ENCODE data around the gene DHH. TPM values are rescaled to one million over a fixed set of nuclear protein-coding genes. Genes with fewer than 3 reads are reported as not detected.

Gene DHH
- total RNA-seq, 2 donors from 2014 or later: 1.2 to 2.4 TPM

- Histone ChIP-seq H3K27ac (no peak overlapping the region), H3K27me3 (replicated peaks; ENCODE audit: insufficient read depth) (no peaks in the 10 kb centered on the region), H3K9me3 (no peaks in the 10 kb centered on the region), H3K4me3 (no peak overlapping the region), H3K4me1 (ENCODE audit: control insufficient read depth in 1 of 2, low read depth in 2 of 2) (peaks cover 22 to 32% of the 10 kb centered on the region in 2 donors), H3K36me3 (peaks cover 63% of the 10 kb centered on the region)
- DNase-seq (ENCODE audit: low spot score) (no peak), ATAC-seq (ENCODE audit: insufficient number of reproducible peaks, low FRiP score, low read depth) (no peak)
- TF ChIP-seq, protein P1, sequence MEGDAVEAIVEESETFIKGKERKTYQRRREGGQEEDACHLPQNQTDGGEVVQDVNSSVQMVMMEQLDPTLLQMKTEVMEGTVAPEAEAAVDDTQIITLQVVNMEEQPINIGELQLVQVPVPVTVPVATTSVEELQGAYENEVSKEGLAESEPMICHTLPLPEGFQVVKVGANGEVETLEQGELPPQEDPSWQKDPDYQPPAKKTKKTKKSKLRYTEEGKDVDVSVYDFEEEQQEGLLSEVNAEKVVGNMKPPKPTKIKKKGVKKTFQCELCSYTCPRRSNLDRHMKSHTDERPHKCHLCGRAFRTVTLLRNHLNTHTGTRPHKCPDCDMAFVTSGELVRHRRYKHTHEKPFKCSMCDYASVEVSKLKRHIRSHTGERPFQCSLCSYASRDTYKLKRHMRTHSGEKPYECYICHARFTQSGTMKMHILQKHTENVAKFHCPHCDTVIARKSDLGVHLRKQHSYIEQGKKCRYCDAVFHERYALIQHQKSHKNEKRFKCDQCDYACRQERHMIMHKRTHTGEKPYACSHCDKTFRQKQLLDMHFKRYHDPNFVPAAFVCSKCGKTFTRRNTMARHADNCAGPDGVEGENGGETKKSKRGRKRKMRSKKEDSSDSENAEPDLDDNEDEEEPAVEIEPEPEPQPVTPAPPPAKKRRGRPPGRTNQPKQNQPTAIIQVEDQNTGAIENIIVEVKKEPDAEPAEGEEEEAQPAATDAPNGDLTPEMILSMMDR (IDR thresholded peaks at IDR 0.05): no peak
Observed at GRCh38 chr12:49052451-49053208, 42.0 kb downstream of the DHH start.

GRCh38 chr12:49051777-49052438 lies 42.7 kb downstream of the DHH start:
- H3K27me3 ChIP-seq (replicated peaks; ENCODE audit: insufficient read depth): no peaks in the 10 kb centered on the region
- H3K4me3 ChIP-seq: no peak overlapping the region
- no peak for ATAC-seq (ENCODE audit: insufficient number of reproducible peaks, low FRiP score, low read depth)
- peaks cover 68% of the 10 kb centered on the region for H3K36me3 ChIP-seq
- TF ChIP-seq, protein P1 (IDR thresholded peaks at IDR 0.05): no peak
- DNase-seq (ENCODE audit: low spot score): no peak
- no peaks in the 10 kb centered on the region for H3K9me3 ChIP-seq
- peaks cover 15 to 25% of the 10 kb centered on the region in 2 donors for H3K4me1 ChIP-seq (ENCODE audit: control insufficient read depth in 1 of 2, low read depth in 2 of 2)
- no peak overlapping the region for H3K27ac ChIP-seq

DNA sequence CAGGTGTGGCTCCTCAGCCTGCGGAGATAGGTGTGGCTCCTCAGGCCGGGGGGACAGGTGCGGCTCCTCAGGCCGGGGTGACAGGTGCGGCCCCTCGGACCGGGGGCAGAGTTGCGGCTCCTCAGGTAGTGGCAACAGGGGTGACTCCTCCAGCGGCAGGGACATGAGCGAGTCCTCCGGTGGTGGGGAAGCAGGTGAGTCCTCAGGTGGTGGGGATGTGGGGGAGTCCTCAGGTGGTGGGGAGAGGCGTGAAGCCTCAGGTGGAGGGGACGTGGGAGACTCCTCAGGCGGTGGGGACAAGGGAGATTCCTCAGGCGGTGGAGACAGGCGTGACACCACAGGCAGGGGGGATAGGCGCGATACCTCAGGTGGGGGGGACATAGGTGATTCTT lies 43.2 kb downstream of the DHH start:
- Histone ChIP-seq H3K4me3 (no peak overlapping the region), H3K36me3 (peaks cover 73% of the 10 kb centered on the region), H3K9me3 (no peaks in the 10 kb centered on the region), H3K27ac (no peak overlapping the region), H3K4me1 (ENCODE audit: control insufficient read depth in 1 of 2, low read depth in 2 of 2) (peaks cover 11 to 19% of the 10 kb centered on the region in 2 donors), H3K27me3 (replicated peaks; ENCODE audit: insufficient read depth) (no peaks in the 10 kb centered on the region)
- ATAC-seq (ENCODE audit: insufficient number of reproducible peaks, low FRiP score, low read depth) (no peak), DNase-seq (ENCODE audit: low spot score) (no peak)
- TF ChIP-seq, protein P1 (IDR thresholded peaks at IDR 0.05): no peak

- H3K36me3 ChIP-seq: peaks cover 80% of the 10 kb centered on the region
- peaks cover 7 to 13% of the 10 kb centered on the region in 2 donors for H3K4me1 ChIP-seq (ENCODE audit: control insufficient read depth in 1 of 2, low read depth in 2 of 2)
- no peak overlapping the region for H3K4me3 ChIP-seq
- H3K27me3 ChIP-seq (replicated peaks; ENCODE audit: insufficient read depth): no peaks in the 10 kb centered on the region
- no peak overlapping the region for H3K27ac ChIP-seq
- ATAC-seq (ENCODE audit: insufficient number of reproducible peaks, low FRiP score, low read depth) (no peak), DNase-seq (ENCODE audit: low spot score) (no peak)
- no peaks in the 10 kb centered on the region for H3K9me3 ChIP-seq
- TF ChIP-seq, protein P1 (IDR thresholded peaks at IDR 0.05): no peak
Observed at GRCh38 chr12:49050507-49051372, 43.9 kb downstream of the DHH start.
